ENCODE results near the gene PIPOX. TPM values are rescaled to one million over a fixed set of nuclear protein-coding genes. Genes with fewer than 3 reads are reported as not detected.

Gene PIPOX
- polyA plus RNA-seq, 4 donors, result 2.9 to 35.4 (median 12.1) TPM

- H3K27ac ChIP-seq (ENCODE audit: low read depth in 1 of 3, low read length in 2 of 3), result no peak overlapping the region
- FAIRE-seq, result no peak
Measured at GRCh38 chr17:29059281-29059680, 16.3 kb downstream of the PIPOX start.

GRCh38 chr17:29060475-29060874, 17.5 kb downstream of the PIPOX start:
- Histone ChIP-seq H3K4me3 (ENCODE audit: low read depth in 1 of 3, low read length in 3 of 3) (no peak overlapping the region), H3K27ac (ENCODE audit: low read depth in 1 of 3, low read length in 2 of 3) (no peak overlapping the region), H3K9me3 (ENCODE audit: control insufficient read depth in 2 of 2, insufficient read depth in 1 of 2, low read depth in 1 of 2, low read length in 1 of 2) (no peaks in the 10 kb centered on the region), H3K36me3 (ENCODE audit: control insufficient read depth in 3 of 3, insufficient read depth in 2 of 3, low read depth in 1 of 3, low read length in 3 of 3) (peaks cover 0 to 6% (median 0%) of the 10 kb centered on the region in 3 donors), H3K4me1 (ENCODE audit: control insufficient read depth in 3 of 3, insufficient read depth in 2 of 3, low read depth in 1 of 3, low read length in 2 of 3) (no peaks in the 10 kb centered on the region), H3K27me3 (ENCODE audit: control insufficient read depth in 3 of 3, insufficient read depth in 3 of 3, low read length in 3 of 3) (peaks cover 0 to 2% (median 0%) of the 10 kb centered on the region in 3 donors)
- FAIRE-seq (no peak), DNase-seq (no peak)
- 53 to 81% (median 74%) methylated on average over 6 of the region's 6 CpGs for WGBS, 3 donors

More at GRCh38 chr17:29059281-29059680, 16.3 kb downstream of the PIPOX start:
- Histone ChIP-seq H3K4me1 (ENCODE audit: control insufficient read depth in 3 of 3, insufficient read depth in 2 of 3, low read depth in 1 of 3, low read length in 2 of 3) (no peaks in the 10 kb centered on the region), H3K9me3 (ENCODE audit: control insufficient read depth in 2 of 2, insufficient read depth in 1 of 2, low read depth in 1 of 2, low read length in 1 of 2) (no peaks in the 10 kb centered on the region), H3K27me3 (ENCODE audit: control insufficient read depth in 3 of 3, insufficient read depth in 3 of 3, low read length in 3 of 3) (peaks cover 0 to 4% (median 0%) of the 10 kb centered on the region in 3 donors), H3K4me3 (ENCODE audit: low read depth in 1 of 3, low read length in 3 of 3) (no peak overlapping the region), H3K36me3 (ENCODE audit: control insufficient read depth in 3 of 3, insufficient read depth in 2 of 3, low read depth in 1 of 3, low read length in 3 of 3) (peaks cover 0 to 16% (median 0%) of the 10 kb centered on the region in 3 donors)
- peak in 1 of 2 donors; percentile 14 for DNase-seq
- 68 to 79% (median 76%) methylated on average over 2 of the region's 2 CpGs for WGBS, 3 donors

- WGBS, 3 donors, result 59 to 79% (median 72%) methylated on average over 8 of the region's 8 CpGs
- Histone ChIP-seq H3K27ac (ENCODE audit: low read depth in 1 of 3, low read length in 2 of 3) (no peak overlapping the region), H3K4me1 (ENCODE audit: control insufficient read depth in 3 of 3, insufficient read depth in 2 of 3, low read depth in 1 of 3, low read length in 2 of 3) (no peaks in the 10 kb centered on the region), H3K9me3 (ENCODE audit: control insufficient read depth in 2 of 2, insufficient read depth in 1 of 2, low read depth in 1 of 2, low read length in 1 of 2) (no peaks in the 10 kb centered on the region), H3K36me3 (ENCODE audit: control insufficient read depth in 3 of 3, insufficient read depth in 2 of 3, low read depth in 1 of 3, low read length in 3 of 3) (peaks cover 0 to 1% (median 0%) of the 10 kb centered on the region in 3 donors), H3K27me3 (ENCODE audit: control insufficient read depth in 3 of 3, insufficient read depth in 3 of 3, low read length in 3 of 3) (peaks cover 0 to 3% (median 0%) of the 10 kb centered on the region in 3 donors), H3K4me3 (ENCODE audit: low read depth in 1 of 3, low read length in 3 of 3) (no peak overlapping the region)
- no peak for DNase-seq
- no peak for FAIRE-seq
Measured at GRCh38 chr17:29061036-29061435, 18.1 kb downstream of the PIPOX start.

- no peak for FAIRE-seq
Measured at GRCh38 chr17:29062215-29062614, 19.3 kb downstream of the PIPOX start.

GRCh38 chr17:29063992-29064391, 21.1 kb downstream of the PIPOX start:
- DNase-seq (no peak), FAIRE-seq (no peak)

More at GRCh38 chr17:29062215-29062614, 19.3 kb downstream of the PIPOX start:
- no peaks in the 10 kb centered on the region for H3K9me3 ChIP-seq (ENCODE audit: control insufficient read depth in 2 of 2, insufficient read depth in 1 of 2, low read depth in 1 of 2, low read length in 1 of 2)
- H3K4me3 ChIP-seq (ENCODE audit: low read depth in 1 of 3, low read length in 3 of 3), result no peak overlapping the region
- 87 to 94% (median 90%) methylated on average over 9 of the region's 9 CpGs for WGBS, 3 donors
- H3K27ac ChIP-seq (ENCODE audit: low read depth in 1 of 3, low read length in 2 of 3), result no peak overlapping the region
- H3K27me3 ChIP-seq (ENCODE audit: control insufficient read depth in 3 of 3, insufficient read depth in 3 of 3, low read length in 3 of 3), result peaks cover 0 to 3% (median 0%) of the 10 kb centered on the region in 3 donors
- no peaks in the 10 kb centered on the region for H3K4me1 ChIP-seq (ENCODE audit: control insufficient read depth in 3 of 3, insufficient read depth in 2 of 3, low read depth in 1 of 3, low read length in 2 of 3)
- no peak for DNase-seq
- no peaks in the 10 kb centered on the region for H3K36me3 ChIP-seq (ENCODE audit: control insufficient read depth in 3 of 3, insufficient read depth in 2 of 3, low read depth in 1 of 3, low read length in 3 of 3)

GRCh38 chr17:29066047-29066446, 23.1 kb downstream of the PIPOX start:
- H3K9me3 ChIP-seq (ENCODE audit: control insufficient read depth in 2 of 2, insufficient read depth in 1 of 2, low read depth in 1 of 2, low read length in 1 of 2), result no peaks in the 10 kb centered on the region
- DNase-seq (no peak), FAIRE-seq (no peak)
- whole genome bisulfite sequencing, 3 donors, result 77 to 82% (median 78%) methylated on average over 7 of the region's 7 CpGs
- peaks cover 0 to 4% (median 0%) of the 10 kb centered on the region in 3 donors for H3K4me1 ChIP-seq (ENCODE audit: control insufficient read depth in 3 of 3, insufficient read depth in 2 of 3, low read depth in 1 of 3, low read length in 2 of 3)
- no peak overlapping the region for H3K4me3 ChIP-seq (ENCODE audit: low read depth in 1 of 3, low read length in 3 of 3)
- H3K36me3 ChIP-seq (ENCODE audit: control insufficient read depth in 3 of 3, insufficient read depth in 2 of 3, low read depth in 1 of 3, low read length in 3 of 3), result no peaks in the 10 kb centered on the region
- peaks cover 0 to 3% (median 0%) of the 10 kb centered on the region in 3 donors for H3K27me3 ChIP-seq (ENCODE audit: control insufficient read depth in 3 of 3, insufficient read depth in 3 of 3, low read length in 3 of 3)
- no peak overlapping the region for H3K27ac ChIP-seq (ENCODE audit: low read depth in 1 of 3, low read length in 2 of 3)

More at GRCh38 chr17:29063992-29064391, 21.1 kb downstream of the PIPOX start:
- Histone ChIP-seq H3K36me3 (ENCODE audit: control insufficient read depth in 3 of 3, insufficient read depth in 2 of 3, low read depth in 1 of 3, low read length in 3 of 3) (no peaks in the 10 kb centered on the region), H3K4me3 (ENCODE audit: low read depth in 1 of 3, low read length in 3 of 3) (no peak overlapping the region), H3K9me3 (ENCODE audit: control insufficient read depth in 2 of 2, insufficient read depth in 1 of 2, low read depth in 1 of 2, low read length in 1 of 2) (no peaks in the 10 kb centered on the region), H3K27ac (ENCODE audit: low read depth in 1 of 3, low read length in 2 of 3) (no peak overlapping the region), H3K4me1 (ENCODE audit: control insufficient read depth in 3 of 3, insufficient read depth in 2 of 3, low read depth in 1 of 3, low read length in 2 of 3) (no peaks in the 10 kb centered on the region), H3K27me3 (ENCODE audit: control insufficient read depth in 3 of 3, insufficient read depth in 3 of 3, low read length in 3 of 3) (peaks cover 0 to 3% (median 0%) of the 10 kb centered on the region in 3 donors)
- 83 to 90% (median 87%) methylated on average over 7 of the region's 7 CpGs for WGBS, 3 donors

GRCh38 chr17:29066606-29067005, 23.7 kb downstream of the PIPOX start:
- H3K27ac ChIP-seq (ENCODE audit: low read depth in 1 of 3, low read length in 2 of 3), result no peak overlapping the region
- H3K4me1 ChIP-seq (ENCODE audit: control insufficient read depth in 3 of 3, insufficient read depth in 2 of 3, low read depth in 1 of 3, low read length in 2 of 3), result peaks cover 0 to 4% (median 0%) of the 10 kb centered on the region in 3 donors
- H3K27me3 ChIP-seq (ENCODE audit: control insufficient read depth in 3 of 3, insufficient read depth in 3 of 3, low read length in 3 of 3), result peaks cover 0 to 3% (median 0%) of the 10 kb centered on the region in 3 donors
- H3K36me3 ChIP-seq (ENCODE audit: control insufficient read depth in 3 of 3, insufficient read depth in 2 of 3, low read depth in 1 of 3, low read length in 3 of 3), result no peaks in the 10 kb centered on the region
- WGBS, 3 donors, result 76 to 83% (median 78%) methylated on average over 7 of the region's 7 CpGs
- FAIRE-seq (no peak), DNase-seq (no peak)
- H3K9me3 ChIP-seq (ENCODE audit: control insufficient read depth in 2 of 2, insufficient read depth in 1 of 2, low read depth in 1 of 2, low read length in 1 of 2), result no peaks in the 10 kb centered on the region
- no peak overlapping the region for H3K4me3 ChIP-seq (ENCODE audit: low read depth in 1 of 3, low read length in 3 of 3)

GRCh38 chr17:29068818-29069217, 25.9 kb downstream of the PIPOX start:
- Histone ChIP-seq H3K27ac (ENCODE audit: low read depth in 1 of 3, low read length in 2 of 3) (no peak overlapping the region), H3K36me3 (ENCODE audit: control insufficient read depth in 3 of 3, insufficient read depth in 2 of 3, low read depth in 1 of 3, low read length in 3 of 3) (peaks cover 0 to 5% (median 0%) of the 10 kb centered on the region in 3 donors), H3K27me3 (ENCODE audit: control insufficient read depth in 3 of 3, insufficient read depth in 3 of 3, low read length in 3 of 3) (peaks cover 0 to 3% (median 0%) of the 10 kb centered on the region in 3 donors), H3K4me1 (ENCODE audit: control insufficient read depth in 3 of 3, insufficient read depth in 2 of 3, low read depth in 1 of 3, low read length in 2 of 3) (peaks cover 0 to 4% (median 0%) of the 10 kb centered on the region in 3 donors), H3K4me3 (ENCODE audit: low read depth in 1 of 3, low read length in 3 of 3) (no peak overlapping the region), H3K9me3 (ENCODE audit: control insufficient read depth in 2 of 2, insufficient read depth in 1 of 2, low read depth in 1 of 2, low read length in 1 of 2) (no peaks in the 10 kb centered on the region)
- no peak for FAIRE-seq
- no peak for DNase-seq
- WGBS, 3 donors, result 81 to 90% (median 84%) methylated on average over 10 of the region's 10 CpGs

Data from small intestine (tissue), 7 donors.